Nephron (organoid): ENCODE measurements around the gene CCDC86.

Source experiments
- H3K27ac Mint-ChIP-seq, 3 experiments: 2 replicates each; pipeline ENCODE4 v1.8.0; 2020; ENCODE audit warnings: mixed read lengths in 3 of 3, mild to moderate bottlenecking in 2 of 3, moderate library complexity in 1 of 3
- H3K27me3 Mint-ChIP-seq: 2 replicates; pipeline ENCODE4 v1.8.0; 2021; ENCODE audit warnings: low read depth, mild to moderate bottlenecking, moderate library complexity, mixed read lengths
- H3K36me3 Mint-ChIP-seq: 2 replicates; pipeline ENCODE4 v1.8.0; 2020; ENCODE audit warnings: low read depth, mixed read lengths
- H3K4me1 Mint-ChIP-seq: 2 replicates; pipeline ENCODE4 v1.8.0; 2020; ENCODE audit warnings: mixed read lengths
- H3K4me3 Mint-ChIP-seq, 3 experiments: 2 replicates each; pipeline ENCODE4 v1.8.0; 2020; ENCODE audit warnings: mild to moderate bottlenecking in 3 of 3, mixed read lengths in 3 of 3, moderate library complexity in 2 of 3
- H3K9me3 Mint-ChIP-seq: 2 replicates; pipeline ENCODE4 v1.8.0; 2020; ENCODE audit warnings: mixed read lengths
- CTCF ChIP-seq, 3 experiments: fragments of 200-600 bp; sonication (generic); IDR thresholded peaks; one replicate each; pipeline ENCODE4 v1.5.0; 2021; ENCODE audit warnings: antibody characterized with exemption in 3 of 3; ENCODE audit not compliant: unreplicated experiment in 3 of 3

The CCDC86 gene

GRCh38 chr11:60862171-60862570 lies 20.3 kb downstream of the CCDC86 start:
- no peak overlapping the region for H3K4me3 Mint-ChIP-seq
- H3K36me3 Mint-ChIP-seq: no peaks in the 10 kb centered on the region
- peaks cover 32% of the 10 kb centered on the region for H3K4me1 Mint-ChIP-seq

GRCh38 chr11:60863550-60864521 lies 21.9 kb downstream of the CCDC86 start:
- H3K9me3 Mint-ChIP-seq: no peaks in the 10 kb centered on the region
- TF ChIP-seq CTCF (IDR thresholded peaks at IDR 0.05; ENCODE audit: unreplicated experiment in 3 of 3): no peak
- peaks cover 32% of the 10 kb centered on the region for H3K4me1 Mint-ChIP-seq
- no peaks in the 10 kb centered on the region for H3K36me3 Mint-ChIP-seq
- H3K27ac Mint-ChIP-seq: peak overlapping the region; percentile 55 to 91 (median 79)
- no peaks in the 10 kb centered on the region for H3K27me3 Mint-ChIP-seq
- no peak overlapping the region for H3K4me3 Mint-ChIP-seq

More at GRCh38 chr11:60862171-60862570, 20.3 kb downstream of the CCDC86 start:
- Mint-ChIP-seq H3K9me3 (no peaks in the 10 kb centered on the region), H3K27me3 (no peaks in the 10 kb centered on the region), H3K27ac (peak overlapping the region in 2 of 3 experiments; percentile 62 to 88)
- no peak for TF ChIP-seq CTCF (IDR thresholded peaks at IDR 0.05; ENCODE audit: unreplicated experiment in 3 of 3)

GRCh38 chr11:60864856-60865513 lies 23.1 kb downstream of the CCDC86 start:
- H3K27me3 Mint-ChIP-seq: no peaks in the 10 kb centered on the region
- no peaks in the 10 kb centered on the region for H3K36me3 Mint-ChIP-seq
- no peak overlapping the region for H3K4me3 Mint-ChIP-seq
- H3K27ac Mint-ChIP-seq: peak overlapping the region in 2 of 3 experiments; percentile 79 to 91
- TF ChIP-seq CTCF (IDR thresholded peaks at IDR 0.05; ENCODE audit: unreplicated experiment in 3 of 3): no peak
- H3K4me1 Mint-ChIP-seq: peaks cover 32% of the 10 kb centered on the region
- no peaks in the 10 kb centered on the region for H3K9me3 Mint-ChIP-seq

GRCh38 chr11:60866911-60867870 lies 25.3 kb downstream of the CCDC86 start, which contains the start of gene ZP1:
Gene ZP1, plus strand, starts transcription at chr11:60867542. Its CDS starts 20 bp downstream, at chr11:60867562.
- Mint-ChIP-seq H3K4me1 (peaks cover 36% of the 10 kb centered on the region), H3K27ac (peak within 1 kb of the TSS; percentile 37 to 61 (median 40)), H3K9me3 (no peaks in the 10 kb centered on the region), H3K36me3 (no peaks in the 10 kb centered on the region), H3K4me3 (no peak within 1 kb of the TSS), H3K27me3 (no peaks in the 10 kb centered on the region)
- TF ChIP-seq CTCF (IDR thresholded peaks at IDR 0.05; ENCODE audit: unreplicated experiment in 3 of 3): no peak

- no peak for TF ChIP-seq CTCF (IDR thresholded peaks at IDR 0.05; ENCODE audit: unreplicated experiment in 3 of 3)
Observed at GRCh38 chr11:60867871-60868681, 26.2 kb downstream of the CCDC86 start.

More at GRCh38 chr11:60867871-60868681, 26.2 kb downstream of the CCDC86 start:
- H3K9me3 Mint-ChIP-seq: no peaks in the 10 kb centered on the region
- no peak overlapping the region for H3K27ac Mint-ChIP-seq
- H3K27me3 Mint-ChIP-seq: no peaks in the 10 kb centered on the region
- peaks cover 33% of the 10 kb centered on the region for H3K4me1 Mint-ChIP-seq
- H3K4me3 Mint-ChIP-seq: no peak overlapping the region
- no peaks in the 10 kb centered on the region for H3K36me3 Mint-ChIP-seq
